ENCODE data around the gene WWOX. TPM values are rescaled to one million over a fixed set of nuclear protein-coding genes. Genes with fewer than 3 reads are reported as not detected.

The WWOX gene
- total RNA-seq, 6 experiments from 2014 or later = 0.46 to 3.4 (median 1.3) TPM

GRCh38 chr16:78552106-78552675 is 452.7 kb downstream of the WWOX start:
- TF ChIP-seq CTCF (IDR thresholded peaks at IDR 0.05) = no peak
- no peak for DNase-seq
- Mint-ChIP-seq H3K27ac (no peak overlapping the region), H3K4me1 (ENCODE audit: low read depth) (no peaks in the 10 kb centered on the region), H3K4me3 (no peak overlapping the region), H3K9me3 (peaks cover 50% of the 10 kb centered on the region), H3K27me3 (ENCODE audit: insufficient read depth) (no peaks in the 10 kb centered on the region), H3K36me3 (ENCODE audit: low read depth) (no peaks in the 10 kb centered on the region)

DNA sequence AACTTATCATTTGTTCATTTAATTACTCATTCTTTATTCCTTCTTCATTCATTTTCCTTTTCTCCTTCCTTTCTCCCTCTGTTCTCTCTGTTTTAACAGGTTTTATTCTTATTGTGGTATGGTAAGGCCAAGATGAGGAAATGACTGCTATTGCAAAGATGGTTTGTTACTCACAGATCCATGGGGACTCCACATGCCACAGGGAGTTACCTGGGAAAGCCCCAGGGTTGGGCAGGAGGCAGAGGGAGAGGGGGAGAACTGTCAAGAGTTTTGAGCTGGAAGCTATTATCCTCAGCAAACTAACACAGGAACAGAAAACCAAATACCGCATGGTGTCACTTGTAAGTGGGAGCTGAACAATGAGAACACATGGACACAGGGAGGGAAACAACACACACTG is 453.3 kb downstream of the WWOX start:
- H3K4me3 Mint-ChIP-seq = no peak overlapping the region
- no peak for TF ChIP-seq CTCF (IDR thresholded peaks at IDR 0.05)

DNA sequence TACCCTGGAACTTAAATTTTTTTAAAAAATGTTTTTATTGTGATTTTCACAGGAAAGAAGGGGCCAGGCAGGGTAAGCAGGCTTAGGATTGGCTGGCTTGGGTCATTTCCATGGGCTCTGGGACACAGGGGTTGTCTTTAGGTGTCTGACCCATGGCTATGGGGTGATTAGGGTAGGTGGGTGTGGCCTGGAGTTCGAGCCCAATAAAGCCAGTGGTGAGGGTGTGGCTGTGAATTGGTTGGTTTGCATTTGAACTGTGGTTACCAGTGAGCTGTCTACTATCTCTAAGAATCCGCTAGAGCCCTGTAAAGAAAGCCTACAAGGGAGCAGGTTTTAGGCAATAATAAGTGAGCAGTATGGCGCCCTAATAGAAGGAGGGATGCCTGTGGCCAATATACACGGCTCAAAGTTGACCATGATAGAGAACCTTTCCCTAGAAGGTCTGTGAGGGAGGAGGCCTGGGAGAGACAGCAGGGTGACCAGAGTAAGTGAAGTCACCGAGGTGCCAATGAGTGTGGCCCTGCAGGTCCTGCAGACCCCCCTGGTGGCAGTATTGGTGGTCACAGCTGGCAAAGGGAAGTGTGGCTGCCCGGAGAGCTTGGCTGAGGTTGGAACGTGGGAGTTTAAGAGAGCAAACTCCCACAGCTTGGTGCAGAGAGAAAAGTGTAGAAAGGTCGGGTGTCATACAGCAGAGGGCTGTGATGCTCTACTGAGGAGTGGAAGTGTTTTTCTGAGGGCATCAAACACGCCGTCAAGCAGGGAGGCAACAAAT is 454.0 kb downstream of the WWOX start:
- Mint-ChIP-seq H3K4me1 (ENCODE audit: low read depth) (no peaks in the 10 kb centered on the region), H3K4me3 (no peak overlapping the region), H3K27ac (no peak overlapping the region), H3K9me3 (peaks cover 63% of the 10 kb centered on the region), H3K36me3 (ENCODE audit: low read depth) (no peaks in the 10 kb centered on the region), H3K27me3 (ENCODE audit: insufficient read depth) (no peaks in the 10 kb centered on the region)
- DNase-seq = no peak
- no peak for TF ChIP-seq CTCF (IDR thresholded peaks at IDR 0.05)

More for the DNA sequence above, 453.3 kb downstream of the WWOX start:
- no peaks in the 10 kb centered on the region for H3K36me3 Mint-ChIP-seq (ENCODE audit: low read depth)
- H3K9me3 Mint-ChIP-seq = peaks cover 55% of the 10 kb centered on the region
- no peaks in the 10 kb centered on the region for H3K27me3 Mint-ChIP-seq (ENCODE audit: insufficient read depth)
- no peak overlapping the region for H3K27ac Mint-ChIP-seq
- no peak for DNase-seq
- H3K4me1 Mint-ChIP-seq (ENCODE audit: low read depth) = no peaks in the 10 kb centered on the region

DNA sequence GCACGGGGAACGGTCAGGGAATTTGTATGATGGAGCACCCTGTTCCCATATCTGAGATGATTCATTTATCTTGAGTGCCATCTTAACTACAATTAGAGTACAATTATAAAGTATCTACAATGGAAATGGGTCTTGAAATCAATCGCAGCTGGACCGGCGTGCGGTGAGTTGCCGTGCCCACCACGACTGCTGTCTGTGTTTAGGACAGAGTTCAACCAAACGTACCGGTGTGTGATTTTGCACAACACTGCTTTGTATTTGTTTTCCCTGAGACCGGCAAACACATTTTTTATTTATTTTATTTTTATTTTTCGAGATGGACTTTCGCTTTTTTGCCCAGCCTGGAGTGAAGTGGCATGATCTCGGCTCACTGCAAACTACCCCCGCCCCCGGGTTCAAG is 457.0 kb downstream of the WWOX start:
- H3K27me3 Mint-ChIP-seq (ENCODE audit: insufficient read depth) = no peaks in the 10 kb centered on the region
- no peak overlapping the region for H3K4me3 Mint-ChIP-seq
- DNase-seq = no peak
- H3K9me3 Mint-ChIP-seq = peaks cover 67% of the 10 kb centered on the region
- no peaks in the 10 kb centered on the region for H3K36me3 Mint-ChIP-seq (ENCODE audit: low read depth)
- TF ChIP-seq CTCF (IDR thresholded peaks at IDR 0.05) = no peak
- H3K4me1 Mint-ChIP-seq (ENCODE audit: low read depth) = no peaks in the 10 kb centered on the region
- H3K27ac Mint-ChIP-seq = no peak overlapping the region

GRCh38 chr16:78560997-78561396 is 461.5 kb downstream of the WWOX start:
- Mint-ChIP-seq H3K27me3 (ENCODE audit: insufficient read depth) (peaks cover 2% of the 10 kb centered on the region; the same call in 1 of the 2 replicates), H3K9me3 (peaks cover 69% of the 10 kb centered on the region), H3K4me3 (no peak overlapping the region), H3K4me1 (ENCODE audit: low read depth) (no peaks in the 10 kb centered on the region), H3K36me3 (ENCODE audit: low read depth) (peaks cover 3% of the 10 kb centered on the region; the same call in 1 of the 2 replicates), H3K27ac (no peak overlapping the region)
- no peak for TF ChIP-seq CTCF (IDR thresholded peaks at IDR 0.05)
- no peak for DNase-seq
